RWPE2 (cell line): ENCODE measurements around the gene LCP2.

Source experiments
- ATAC-seq: fragments of 200-7000 bp; cut with Tn5 transposase; 3 replicates; pipeline ENCODE4 v1.9.1; 2021; ENCODE audit warnings: low read depth
- DNase-seq: peaks from one replicate; pipeline ENCODE4 v3.0.0-alpha.2; 2020; ENCODE audit warnings: low spot score
- H3K27ac ChIP-seq: fragments of 450-650 bp; 2 replicates; pipeline ENCODE4 v1.5.1; 2017; ENCODE audit warnings: mild to moderate bottlenecking; ENCODE audit not compliant: poor library complexity, severe bottlenecking
- H3K27me3 ChIP-seq: fragments of 250-450 bp; sonication (Bioruptor Pico); 2 replicates; pipeline ENCODE4 v1.5.1; 2021; ENCODE audit warnings: mild to moderate bottlenecking, moderate library complexity; ENCODE audit not compliant: insufficient read depth, poor library complexity, severe bottlenecking
- H3K36me3 ChIP-seq: fragments of 250-450 bp; sonication (Bioruptor Pico); 2 replicates; pipeline ENCODE4 v1.5.1; 2020; ENCODE audit warnings: low read depth, mild to moderate bottlenecking, moderate library complexity
- H3K4me1 ChIP-seq: fragments of 250-450 bp; sonication (Bioruptor Pico); 2 replicates; pipeline ENCODE4 v1.5.1; 2021; ENCODE audit warnings: mild to moderate bottlenecking, moderate library complexity; ENCODE audit not compliant: insufficient read depth, poor library complexity, severe bottlenecking
- H3K4me3 ChIP-seq: fragments of 250-450 bp; sonication (Bioruptor Pico); 2 replicates; pipeline ENCODE4 v1.5.1; 2021; ENCODE audit warnings: mild to moderate bottlenecking, moderate library complexity; ENCODE audit not compliant: severe bottlenecking
- H3K9me3 ChIP-seq: fragments of 250-450 bp; sonication (Bioruptor Pico); 2 replicates; pipeline ENCODE4 v1.5.1; 2021; ENCODE audit warnings: mild to moderate bottlenecking, moderate library complexity; ENCODE audit not compliant: severe bottlenecking
- TF ChIP-seq, protein P1 (sequence below): fragments of 450-650 bp; IDR thresholded peaks from one replicate; pipeline ENCODE4 v1.5.1; 2017; ENCODE audit warnings: mild to moderate bottlenecking, moderate library complexity; ENCODE audit not compliant: poor library complexity, severe bottlenecking

LCP2 gene

DNA sequence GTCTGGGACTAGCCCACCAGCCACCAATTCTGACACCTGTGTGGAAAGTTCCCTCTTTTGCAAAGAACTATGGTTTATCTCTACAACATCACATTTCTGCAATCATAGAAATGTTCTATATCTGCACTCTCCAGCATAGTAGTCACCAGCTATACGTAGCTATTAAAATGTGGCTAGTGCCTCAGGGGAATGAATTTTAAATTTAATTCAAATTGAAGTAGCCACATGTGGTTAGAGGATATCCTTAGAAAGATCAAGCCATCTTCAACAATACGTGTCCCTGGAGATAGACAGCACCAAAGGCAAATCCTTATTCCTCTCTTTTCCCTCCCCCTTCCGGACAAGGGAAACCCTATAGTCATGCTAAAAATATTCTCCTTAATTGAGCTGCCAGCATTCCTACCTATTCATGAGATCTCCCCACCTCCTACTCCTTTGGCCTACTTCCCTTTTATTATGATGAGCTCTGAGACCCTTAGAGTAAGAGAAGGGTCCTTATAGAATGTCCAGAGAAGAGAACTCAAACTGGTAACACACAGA, 11.1 kb downstream of the LCP2 start:
- Histone ChIP-seq H3K27me3 (peaks cover 6% of the 10 kb centered on the region), H3K27ac (no peak overlapping the region), H3K36me3 (no peaks in the 10 kb centered on the region), H3K4me1 (no peaks in the 10 kb centered on the region), H3K9me3 (peaks cover 3% of the 10 kb centered on the region), H3K4me3 (no peak overlapping the region)
- TF ChIP-seq, protein P1, sequence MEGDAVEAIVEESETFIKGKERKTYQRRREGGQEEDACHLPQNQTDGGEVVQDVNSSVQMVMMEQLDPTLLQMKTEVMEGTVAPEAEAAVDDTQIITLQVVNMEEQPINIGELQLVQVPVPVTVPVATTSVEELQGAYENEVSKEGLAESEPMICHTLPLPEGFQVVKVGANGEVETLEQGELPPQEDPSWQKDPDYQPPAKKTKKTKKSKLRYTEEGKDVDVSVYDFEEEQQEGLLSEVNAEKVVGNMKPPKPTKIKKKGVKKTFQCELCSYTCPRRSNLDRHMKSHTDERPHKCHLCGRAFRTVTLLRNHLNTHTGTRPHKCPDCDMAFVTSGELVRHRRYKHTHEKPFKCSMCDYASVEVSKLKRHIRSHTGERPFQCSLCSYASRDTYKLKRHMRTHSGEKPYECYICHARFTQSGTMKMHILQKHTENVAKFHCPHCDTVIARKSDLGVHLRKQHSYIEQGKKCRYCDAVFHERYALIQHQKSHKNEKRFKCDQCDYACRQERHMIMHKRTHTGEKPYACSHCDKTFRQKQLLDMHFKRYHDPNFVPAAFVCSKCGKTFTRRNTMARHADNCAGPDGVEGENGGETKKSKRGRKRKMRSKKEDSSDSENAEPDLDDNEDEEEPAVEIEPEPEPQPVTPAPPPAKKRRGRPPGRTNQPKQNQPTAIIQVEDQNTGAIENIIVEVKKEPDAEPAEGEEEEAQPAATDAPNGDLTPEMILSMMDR, result no peak
- DNase-seq, result no peak
- no peak for ATAC-seq

DNA sequence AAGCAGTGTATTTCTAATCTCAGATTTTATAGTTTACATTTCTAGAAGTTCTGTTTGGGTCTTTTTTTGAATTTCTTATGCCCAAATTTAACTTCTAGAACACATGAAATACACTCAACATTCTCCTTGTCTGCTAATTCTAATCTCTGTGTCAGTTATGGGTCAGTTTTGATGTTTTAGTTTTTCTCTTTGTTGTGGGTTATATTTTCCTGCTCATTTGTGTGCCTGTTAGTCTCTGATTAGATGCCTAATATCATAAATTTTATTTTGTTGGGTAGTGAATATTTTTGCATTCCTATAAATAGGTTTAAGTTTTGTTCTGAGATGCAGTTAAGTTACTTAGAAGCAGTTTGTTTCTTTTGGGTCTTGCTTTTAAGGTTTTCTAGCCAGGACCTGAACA, 12.4 kb downstream of the LCP2 start:
- no peak overlapping the region for H3K4me3 ChIP-seq
- TF ChIP-seq, protein P1, result no peak
- H3K36me3 ChIP-seq, result no peaks in the 10 kb centered on the region
- peaks cover 1% of the 10 kb centered on the region for H3K9me3 ChIP-seq
- no peak for ATAC-seq
- no peak overlapping the region for H3K27ac ChIP-seq
- H3K27me3 ChIP-seq, result peaks cover 6% of the 10 kb centered on the region
- H3K4me1 ChIP-seq, result no peaks in the 10 kb centered on the region
- no peak for DNase-seq

DNA sequence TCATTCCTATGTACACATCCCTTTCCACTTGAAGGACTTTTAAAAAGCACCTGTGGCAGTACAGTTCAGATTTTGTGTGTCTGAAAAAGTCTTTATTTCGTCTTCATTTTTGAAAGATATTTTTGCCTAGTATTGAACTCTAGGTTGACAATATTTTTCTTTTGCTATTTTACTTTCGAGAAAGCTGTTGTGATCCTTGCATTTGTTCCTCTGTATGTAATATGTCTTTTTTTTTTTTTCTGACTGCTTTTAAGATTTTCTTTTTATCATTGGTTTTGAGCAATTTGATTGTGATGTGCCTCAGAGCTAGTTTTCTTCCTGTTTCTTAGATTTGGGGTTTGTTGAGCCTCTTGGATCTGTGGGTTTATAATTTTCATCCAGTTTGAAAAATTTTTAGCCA, 13.3 kb downstream of the LCP2 start:
- Histone ChIP-seq H3K27me3 (peaks cover 6% of the 10 kb centered on the region), H3K27ac (no peak overlapping the region), H3K9me3 (no peaks in the 10 kb centered on the region), H3K36me3 (no peaks in the 10 kb centered on the region), H3K4me3 (no peak overlapping the region), H3K4me1 (no peaks in the 10 kb centered on the region)
- no peak for ATAC-seq
- TF ChIP-seq, protein P1, result no peak
- no peak for DNase-seq

DNA sequence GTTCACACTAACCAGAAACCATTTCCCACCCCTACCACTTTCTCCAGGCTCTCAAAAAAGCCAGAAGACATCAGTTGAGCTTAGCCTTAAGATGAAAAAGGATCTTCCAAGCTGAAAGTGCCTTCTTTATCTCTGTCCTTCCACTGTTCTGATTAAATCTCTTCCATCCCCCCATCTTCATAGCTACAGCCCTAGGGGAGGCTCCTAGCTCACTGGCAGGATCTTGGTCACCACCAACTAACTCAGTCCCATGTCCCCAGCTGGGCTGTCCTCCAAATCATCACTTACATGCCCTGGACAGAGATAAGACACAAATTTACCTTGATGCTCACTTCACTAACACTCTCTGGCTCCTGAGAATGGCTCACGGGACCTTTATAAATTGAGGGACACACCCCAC, 14.3 kb downstream of the LCP2 start:
- DNase-seq (no peak), ATAC-seq (no peak)
- Histone ChIP-seq H3K27me3 (peaks cover 6% of the 10 kb centered on the region), H3K4me3 (no peak overlapping the region), H3K4me1 (no peaks in the 10 kb centered on the region), H3K9me3 (no peaks in the 10 kb centered on the region), H3K27ac (no peak overlapping the region), H3K36me3 (no peaks in the 10 kb centered on the region)
- TF ChIP-seq, protein P1, result no peak

DNA sequence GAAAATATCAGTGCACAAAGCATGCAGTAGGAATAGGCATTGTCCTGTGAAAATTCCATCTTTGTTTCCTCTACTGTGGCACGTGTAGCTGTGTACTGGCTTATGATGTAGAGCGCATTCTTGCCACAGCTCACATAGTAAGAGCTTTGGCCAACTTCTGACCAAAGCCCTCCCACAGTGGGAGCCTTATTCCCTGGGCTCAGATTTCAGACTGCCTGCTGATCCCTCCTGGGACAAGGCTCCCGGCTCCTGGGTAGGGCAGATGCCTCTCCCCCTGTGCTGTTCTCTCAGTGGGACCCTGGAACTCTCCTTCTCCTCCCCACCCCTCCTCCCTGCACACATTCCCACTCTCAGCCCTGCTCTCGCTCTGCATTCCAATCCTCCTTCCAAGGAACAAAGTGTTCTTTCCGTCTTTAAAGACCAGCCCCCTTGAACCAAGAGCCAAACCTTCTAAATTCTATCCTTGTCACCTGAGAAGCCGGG, 17.5 kb downstream of the LCP2 start:
- H3K9me3 ChIP-seq, result no peaks in the 10 kb centered on the region
- DNase-seq (no peak), ATAC-seq (peak; percentile 19; the same call in 1 of the 3 replicates)
- H3K4me3 ChIP-seq, result no peak overlapping the region
- H3K36me3 ChIP-seq, result no peaks in the 10 kb centered on the region
- TF ChIP-seq, protein P1, result no peak
- no peaks in the 10 kb centered on the region for H3K4me1 ChIP-seq
- no peak overlapping the region for H3K27ac ChIP-seq
- peaks cover 3% of the 10 kb centered on the region for H3K27me3 ChIP-seq
